GM12872 (cell line): ENCODE data around the gene RPL26.

Experiments
- CTCF ChIP-seq: IDR thresholded peaks from 3 replicates; pipeline ENCODE4 v1.5.1; 2011; ENCODE audit warnings: low read depth, mild to moderate bottlenecking, low read length, moderate library complexity; ENCODE audit not compliant: insufficient read depth

The RPL26 gene

GRCh38 chr17:8345052-8345690 is 37.8 kb downstream of the RPL26 start:
- TF ChIP-seq CTCF, result no peak

GRCh38 chr17:8341456-8341855 is 41.5 kb downstream of the RPL26 start:
- TF ChIP-seq CTCF, result no peak

- TF ChIP-seq CTCF, result no peak
Observed at GRCh38 chr17:8339540-8339939, 43.5 kb downstream of the RPL26 start, which contains the start of gene ODF4. Gene ODF4 (plus strand): TSS chr17:8339840. CDS start chr17:8340052, 212 bp downstream.

- no peak for TF ChIP-seq CTCF
Observed at GRCh38 chr17:8338753-8339140, 44.2 kb downstream of the RPL26 start.

GRCh38 chr17:8337802-8338752 is 44.9 kb downstream of the RPL26 start:
- no peak for TF ChIP-seq CTCF

GRCh38 chr17:8333281-8333680 is 49.7 kb downstream of the RPL26 start:
- TF ChIP-seq CTCF, result no peak

GRCh38 chr17:8332688-8333087 is 50.3 kb downstream of the RPL26 start:
- no peak for TF ChIP-seq CTCF
